Lung microvascular endothelial cell (primary cell): ENCODE measurements around the gene KLHL36. TPM values are rescaled to one million over a fixed set of nuclear protein-coding genes. Genes with fewer than 3 reads are reported as not detected.
"Not testable (repeated sequence)": the region's sequence is repeated elsewhere in the genome, so short reads cannot be mapped to it uniquely, and the experiment has no call there.

Source experiments
- DNase-seq, 2 donors: peaks; one replicate each; pipeline versions ENCODE4 v3.0.0 to v3.0.0-alpha.2; 2010; ENCODE audit warnings: low read depth in 2 of 2
- total RNA-seq: library from RNA; depleted of rRNA; stranded (reverse); fragments of >200 nt; gene quantifications from 2 replicates; pipeline ENCODE4 v1.2.1, GENCODE V29; 2014

The KLHL36 gene
- total RNA-seq, 1 donor from 2014 or later, result 49.8 TPM

DNA sequence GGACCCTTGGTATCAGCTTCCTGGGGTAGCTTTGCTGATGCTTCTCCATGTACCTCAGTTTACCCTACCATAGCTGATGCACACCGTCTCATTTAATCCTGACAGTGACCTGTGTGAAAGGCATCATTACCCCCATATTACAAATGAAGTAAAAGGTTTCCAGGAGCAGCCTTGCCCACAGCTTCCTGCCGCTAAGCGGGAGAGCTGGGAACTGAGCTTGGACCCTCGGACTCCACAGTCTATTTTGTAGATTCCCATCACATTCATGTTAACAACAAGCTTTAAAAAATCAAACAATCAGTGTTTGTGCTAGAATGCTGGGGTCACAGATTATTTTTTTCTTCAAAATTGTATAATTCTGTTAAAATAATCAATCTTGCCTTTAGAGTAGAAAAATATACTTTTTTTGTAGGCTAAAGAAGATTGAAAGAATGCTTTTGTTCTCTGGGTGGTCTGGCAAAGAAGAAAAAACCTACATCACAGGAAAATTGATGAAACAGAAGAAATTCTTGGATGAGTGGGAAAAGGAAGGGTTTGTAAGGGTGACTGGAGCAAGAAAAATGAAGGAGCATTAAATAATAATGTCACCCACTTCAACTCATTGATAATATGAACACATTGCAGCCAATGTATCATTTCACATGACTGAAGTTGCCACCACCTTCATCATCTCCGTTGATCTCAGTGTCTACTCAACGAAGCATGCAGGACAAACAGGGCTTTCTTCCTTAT lies 41.9 kb downstream of the KLHL36 start:
- DNase-seq, result no peak

DNA sequence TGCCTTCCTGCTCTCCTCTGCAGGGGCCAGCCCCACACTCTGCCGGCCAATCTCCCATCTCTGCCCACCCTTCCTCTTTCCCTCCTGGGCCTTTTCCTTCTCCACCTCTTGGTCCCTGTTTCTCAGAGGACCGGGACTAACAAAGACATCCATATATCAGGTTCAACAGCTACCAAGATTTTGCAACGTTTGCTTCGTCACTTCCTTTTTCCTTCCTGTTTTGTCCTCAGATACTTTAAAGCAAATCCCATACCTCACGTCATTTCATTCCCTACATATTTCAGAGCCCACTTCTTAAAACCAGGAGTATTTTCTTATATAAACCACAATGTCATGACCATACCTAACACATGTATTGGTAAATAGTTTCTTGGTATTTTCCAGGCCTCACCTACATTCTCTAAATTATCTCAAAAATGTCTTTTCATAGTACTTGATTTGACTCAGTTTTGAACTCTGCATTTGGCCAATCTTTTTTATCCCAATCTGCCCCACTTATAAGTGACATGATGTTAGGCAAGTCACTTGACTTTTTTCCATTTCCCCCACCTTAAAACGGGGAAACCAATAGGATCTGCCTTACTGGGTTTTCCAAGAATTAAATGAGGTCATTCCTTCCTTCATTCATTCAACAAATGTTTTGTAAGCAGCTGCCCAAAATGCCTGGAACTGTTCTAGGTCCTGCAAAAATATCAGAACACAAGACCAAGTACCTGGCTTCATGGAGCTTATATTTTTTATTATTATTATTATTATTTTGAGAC lies 44.3 kb downstream of the KLHL36 start:
- DNase-seq, result peak; percentile 17 to 85

DNA sequence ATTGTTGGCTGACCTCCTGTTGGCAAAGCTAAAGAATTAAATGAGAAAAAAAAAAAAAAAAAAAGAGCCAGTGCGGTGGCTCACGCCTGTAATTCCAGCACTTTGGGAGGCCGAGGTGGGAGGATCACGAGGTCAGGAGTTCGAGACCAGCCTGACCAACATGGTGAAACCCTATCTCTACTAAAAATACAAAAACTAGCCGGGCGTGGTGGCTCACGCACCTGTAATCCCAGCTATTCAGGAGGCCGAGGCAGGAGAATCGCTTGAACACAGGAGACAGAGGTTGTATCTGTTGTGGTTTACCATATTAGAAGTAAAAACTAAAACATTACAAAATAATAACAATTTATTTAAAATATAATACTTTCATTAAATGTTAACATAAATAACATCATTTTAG lies 45.6 kb downstream of the KLHL36 start:
- not testable (repeated sequence) for DNase-seq

DNA sequence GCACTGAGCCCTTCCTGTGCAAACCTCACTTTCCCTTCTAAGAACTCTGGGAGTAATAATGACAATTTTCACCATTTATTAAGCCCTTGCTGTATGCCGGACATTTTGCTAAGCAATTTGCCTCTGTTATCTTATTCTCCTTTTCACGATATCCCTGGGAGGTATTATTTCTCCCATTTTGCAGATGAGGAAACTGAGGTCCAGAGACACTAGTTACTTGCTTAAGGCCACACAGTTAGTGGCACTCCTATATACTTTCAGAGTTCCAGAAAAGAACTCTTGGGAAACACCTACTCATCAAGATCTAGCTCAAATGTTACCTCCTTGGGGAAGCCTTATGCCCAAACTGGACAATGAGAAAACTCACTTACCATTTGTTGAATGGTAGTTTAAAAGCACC lies 46.7 kb downstream of the KLHL36 start:
- no peak for DNase-seq

DNA sequence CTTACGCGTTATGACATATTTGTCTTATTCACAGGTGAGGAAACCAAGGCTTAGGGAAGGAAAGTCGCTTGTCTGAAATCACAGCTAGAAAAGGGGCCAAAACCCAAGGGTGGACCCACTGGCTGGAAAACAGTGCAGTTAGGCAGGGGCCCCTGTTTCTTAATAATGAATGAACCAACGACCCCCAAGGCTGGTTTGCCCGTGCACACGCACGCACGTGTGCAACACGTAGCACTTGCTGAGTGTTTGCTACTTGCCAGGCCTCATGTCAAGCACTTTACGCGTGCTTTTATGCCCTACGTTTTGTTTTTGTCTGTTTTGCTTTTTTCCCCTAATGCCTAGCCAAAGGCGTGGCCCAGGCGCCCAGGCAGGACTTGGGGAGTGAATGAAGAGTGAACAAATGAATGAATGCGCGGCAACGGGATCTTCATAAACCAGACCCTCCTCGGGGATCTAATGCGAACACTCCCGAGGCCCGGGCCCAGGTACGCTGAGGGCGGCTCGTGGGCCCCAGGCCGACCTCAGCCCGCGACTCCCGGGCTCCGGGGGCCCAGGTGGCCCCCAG lies 50.9 kb downstream of the KLHL36 start:
- peak; percentile 12 to 41 for DNase-seq

DNA sequence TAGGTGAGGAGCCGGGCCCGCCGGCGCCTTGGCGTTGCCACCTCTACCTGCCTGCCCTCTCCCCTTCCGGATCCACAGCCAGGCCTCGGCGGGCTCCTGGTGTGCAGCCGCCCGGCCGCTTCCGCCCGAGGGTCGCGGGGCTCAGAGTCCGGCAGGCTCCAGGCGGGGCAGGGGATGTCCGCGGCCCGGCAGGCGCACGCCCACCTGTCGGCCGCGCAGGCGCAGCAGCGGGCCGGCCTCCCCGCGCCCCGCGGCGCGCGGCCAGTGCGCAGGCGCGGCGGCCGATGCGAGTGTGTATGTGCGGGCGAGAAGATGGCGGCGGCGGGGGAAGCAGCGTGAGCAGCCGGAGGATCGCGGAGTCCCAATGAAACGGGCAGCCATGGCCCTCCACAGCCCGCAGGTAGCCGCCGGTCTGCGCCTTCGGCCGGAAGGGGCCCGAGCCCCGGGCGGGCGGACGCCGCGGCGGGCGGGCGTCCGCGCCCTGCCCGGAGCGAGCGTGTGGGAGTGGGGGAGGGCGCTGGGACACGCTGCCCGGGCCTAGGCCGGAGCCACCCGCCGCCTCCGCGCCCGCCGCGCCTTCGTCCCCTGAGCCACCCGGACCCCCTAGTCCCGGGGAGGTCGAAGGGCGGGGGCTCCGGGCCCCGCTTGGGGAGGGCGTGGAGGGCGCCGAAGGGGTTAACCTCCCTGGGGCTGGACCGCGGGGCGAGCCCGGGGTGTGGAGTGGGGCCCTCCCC lies 51.6 kb downstream of the KLHL36 start, which contains the start of gene USP10:
Gene USP10, plus strand, starts transcription at position 289 of the 734 bp plus-strand sequence. Its CDS starts 91 bp downstream, at position 380.
- peak; percentile 80 to 88 for DNase-seq

DNA sequence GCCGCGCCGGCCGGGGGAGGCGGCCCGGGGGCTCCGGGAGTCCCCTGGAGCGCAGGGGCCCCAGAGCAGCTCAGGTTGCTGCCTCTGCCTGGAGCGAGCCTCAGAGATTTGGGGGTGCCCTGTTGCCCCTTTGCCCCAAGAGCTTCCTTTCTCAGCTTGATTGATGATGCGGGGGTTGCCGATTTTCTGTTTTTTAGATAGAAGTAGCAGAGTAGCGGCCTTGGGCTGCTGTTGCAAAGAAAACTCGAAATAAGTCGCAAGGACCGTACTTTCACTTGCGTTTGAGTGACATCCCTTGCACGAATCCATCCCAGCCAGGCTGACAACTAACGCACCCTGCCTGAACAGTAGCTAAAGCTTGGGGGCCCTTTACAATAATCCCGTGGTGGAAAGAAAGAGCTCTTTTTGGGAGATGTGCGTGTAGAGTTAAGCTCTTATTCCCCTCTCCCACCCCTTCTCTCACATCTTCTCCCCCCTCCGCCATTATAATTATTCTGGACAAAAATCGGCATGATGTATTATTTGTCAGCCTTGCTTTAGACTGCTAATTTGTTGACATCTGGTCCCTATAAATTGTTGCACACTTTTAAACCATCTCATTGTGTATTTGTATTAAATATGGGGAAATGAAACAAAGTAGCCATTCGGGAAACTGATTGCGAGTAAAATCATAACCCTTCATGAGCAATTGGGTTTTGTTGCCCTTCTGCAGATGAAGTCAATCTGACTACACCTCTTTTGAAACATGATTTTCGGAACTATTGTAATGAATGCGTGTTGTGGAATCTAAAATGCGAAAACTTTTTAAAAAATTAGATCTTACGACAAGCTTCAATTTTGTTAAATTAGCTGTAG lies 52.4 kb downstream of the KLHL36 start:
- DNase-seq, result peak; percentile 55 to 57

DNA sequence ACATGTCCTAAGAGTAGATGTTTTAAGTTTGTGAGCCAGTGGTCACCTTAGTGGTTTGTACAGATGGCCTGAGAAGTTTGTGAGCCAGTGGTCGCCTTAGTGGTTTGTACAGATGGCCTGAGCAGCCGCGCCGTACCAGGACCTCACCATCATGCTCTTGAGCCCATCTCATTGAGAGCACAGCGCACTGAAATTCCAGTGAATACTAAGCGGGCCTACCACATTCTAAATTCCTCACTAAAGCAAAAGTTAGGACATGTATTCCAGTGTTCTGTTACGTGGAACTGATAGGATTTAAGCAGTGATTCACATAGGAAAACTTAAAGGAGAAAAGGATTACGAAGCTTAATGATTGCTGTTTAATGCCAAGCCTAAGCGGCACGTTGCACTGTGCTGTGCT lies 55.4 kb downstream of the KLHL36 start:
- no peak for DNase-seq

DNA sequence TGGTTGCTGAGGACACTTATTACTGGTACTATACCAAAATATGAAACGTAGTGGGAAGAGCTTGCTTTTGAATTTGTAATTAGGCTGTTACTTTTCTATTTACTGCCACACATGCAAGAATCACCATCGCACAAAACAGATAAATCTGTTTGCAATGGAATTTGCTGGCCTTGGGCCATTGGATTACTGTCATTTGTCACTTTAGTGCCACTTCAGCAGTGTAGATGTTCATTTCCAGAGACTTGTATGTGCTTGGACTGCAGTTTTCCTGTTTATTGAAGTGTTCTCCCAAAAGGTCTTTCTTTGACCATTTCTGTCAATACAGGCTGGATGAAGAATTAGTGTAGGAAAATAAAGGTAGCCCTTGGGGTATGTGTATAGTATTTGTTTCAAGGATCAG lies 55.9 kb downstream of the KLHL36 start:
- DNase-seq, result peak in 1 of 2 donors; percentile 41

DNA sequence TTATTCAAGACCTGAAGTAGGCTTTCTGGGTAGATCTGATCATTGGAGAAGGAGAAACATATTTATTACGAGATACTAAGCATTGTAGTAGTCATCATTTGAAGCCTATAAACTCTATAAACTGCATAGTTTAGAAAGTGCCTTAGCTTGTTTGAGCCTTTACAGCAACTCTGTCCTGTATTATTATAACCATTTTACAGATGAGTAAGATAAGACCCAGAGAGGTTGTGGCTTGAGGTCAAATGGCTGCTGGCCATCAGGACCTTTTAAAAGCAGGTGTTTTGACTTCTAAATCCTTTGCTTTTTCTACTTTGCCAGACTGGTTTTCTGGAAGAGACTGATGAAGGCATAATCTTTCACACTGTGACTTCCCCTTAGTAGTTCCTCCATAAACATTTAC lies 58.5 kb downstream of the KLHL36 start:
- no peak for DNase-seq

DNA sequence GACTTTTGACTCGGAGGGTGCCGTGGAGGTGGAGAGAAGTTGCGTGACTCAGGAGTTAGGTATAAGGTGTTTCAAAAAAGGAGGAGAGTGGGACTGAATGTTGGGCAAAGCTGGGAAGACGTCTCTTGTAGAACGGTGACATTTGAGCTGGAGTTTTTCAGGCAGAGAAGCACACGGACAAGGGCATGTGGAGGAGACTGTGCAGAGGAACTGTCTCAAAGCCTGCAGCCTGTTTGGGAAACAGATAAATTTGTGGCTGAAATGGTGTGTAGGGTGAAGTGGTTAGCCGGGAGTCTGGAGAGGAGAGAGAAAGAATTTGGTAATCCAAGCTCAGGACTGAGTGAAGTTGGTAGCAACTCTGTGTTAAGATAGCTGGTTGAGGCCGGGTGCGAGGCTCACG lies 61.3 kb downstream of the KLHL36 start:
- no peak for DNase-seq

DNA sequence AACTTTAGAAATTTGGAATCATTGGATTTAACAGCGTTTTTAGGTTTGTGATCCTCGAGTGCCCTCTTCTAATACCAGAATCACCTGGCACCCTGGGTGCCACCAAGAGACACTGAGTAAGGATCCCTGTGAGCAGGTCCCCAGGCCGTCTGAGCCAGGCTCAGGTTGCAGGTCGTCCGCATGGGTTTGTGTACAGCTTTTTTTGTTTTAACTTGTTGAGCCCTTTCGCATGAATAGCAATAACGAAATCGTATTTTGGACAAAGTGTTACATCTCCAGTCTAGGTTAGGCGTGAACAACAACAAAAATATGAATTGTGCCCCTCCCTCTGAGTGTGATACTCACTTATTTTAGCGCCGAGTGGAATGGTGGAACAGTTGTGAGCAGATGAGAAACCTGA lies 62.4 kb downstream of the KLHL36 start:
- no peak for DNase-seq

Other genes with a start within 250 kb of the KLHL36 start
- gene MEAK7, start 143.9 kb upstream of the KLHL36 start, total RNA-seq, result 10.7 and 13.3 TPM in 2 replicates
- gene COTL1, start 30.4 kb upstream of the KLHL36 start, total RNA-seq, result 107 and 116 TPM in 2 replicates
- 27.0 and 39.3 TPM in 2 replicates for gene USP10, start 51.5 kb downstream of the KLHL36 start, total RNA-seq
- under 0.01 and 0.20 TPM in 2 replicates for gene CRISPLD2, start 171.5 kb downstream of the KLHL36 start, total RNA-seq